Dendritic cell treated with granulocyte-macrophage colony-stimulating factor and Interleukin-4, amounts not matched to agents 40 ng/mL and 50 ng/mL, for 4 days (primary cell): Measurements from ENCODE around the gene EFNA4.

Experiments used
- H3K27ac Mint-ChIP-seq: one replicate; pipeline ENCODE4 v1.8.0; 2022; ENCODE audit warnings: mild to moderate bottlenecking, mixed read lengths
- H3K27me3 Mint-ChIP-seq: one replicate; pipeline ENCODE4 v1.8.0; 2022; ENCODE audit warnings: mild to moderate bottlenecking, mixed read lengths
- H3K36me3 Mint-ChIP-seq: one replicate; pipeline ENCODE4 v1.8.0; 2022; ENCODE audit warnings: low read depth, mixed read lengths
- H3K4me1 Mint-ChIP-seq: one replicate; pipeline ENCODE4 v1.8.0; 2022; ENCODE audit warnings: low read depth, mixed read lengths
- H3K4me3 Mint-ChIP-seq: one replicate; pipeline ENCODE4 v1.8.0; 2022; ENCODE audit warnings: mild to moderate bottlenecking, moderate library complexity, mixed read lengths
- H3K9me3 Mint-ChIP-seq: one replicate; pipeline ENCODE4 v1.8.0; 2022; ENCODE audit warnings: mixed read lengths
- intact Hi-C: fragments of 100-400 bp; cut with micrococcal nuclease; formaldehyde crosslinking; loops from one replicate; pipeline ENCODE4 v1.15.0; 2022

Gene EFNA4

GRCh38 chr1:155024315-155024714, 39.2 kb upstream of the EFNA4 start:
- peaks cover 51% of the 10 kb centered on the region for H3K4me1 Mint-ChIP-seq
- no peaks in the 10 kb centered on the region for H3K9me3 Mint-ChIP-seq
- no peak overlapping the region for H3K27ac Mint-ChIP-seq
- intact Hi-C loops: no loop called here
- no peak overlapping the region for H3K4me3 Mint-ChIP-seq
- H3K36me3 Mint-ChIP-seq: peaks cover 10% of the 10 kb centered on the region
- H3K27me3 Mint-ChIP-seq: peaks cover 5% of the 10 kb centered on the region

GRCh38 chr1:155026154-155026553, 37.4 kb upstream of the EFNA4 start:
- H3K27me3 Mint-ChIP-seq: peaks cover 8% of the 10 kb centered on the region
- no peaks in the 10 kb centered on the region for H3K9me3 Mint-ChIP-seq
- H3K27ac Mint-ChIP-seq: no peak overlapping the region
- intact Hi-C loops: no loop called here
- H3K36me3 Mint-ChIP-seq: no peaks in the 10 kb centered on the region
- no peak overlapping the region for H3K4me3 Mint-ChIP-seq
- peaks cover 47% of the 10 kb centered on the region for H3K4me1 Mint-ChIP-seq

- intact Hi-C loops: no loop called here
Observed at GRCh38 chr1:155026588-155026987, 37.0 kb upstream of the EFNA4 start.

GRCh38 chr1:155029513-155030242, 33.9 kb upstream of the EFNA4 start:
- Mint-ChIP-seq H3K27ac (peak overlapping the region; percentile 75), H3K4me3 (no peak overlapping the region), H3K27me3 (peaks cover 21% of the 10 kb centered on the region), H3K4me1 (peaks cover 25% of the 10 kb centered on the region), H3K9me3 (no peaks in the 10 kb centered on the region), H3K36me3 (no peaks in the 10 kb centered on the region)
- intact Hi-C loops: no loop called here

More at GRCh38 chr1:155026588-155026987, 37.0 kb upstream of the EFNA4 start:
- H3K27ac Mint-ChIP-seq: no peak overlapping the region
- no peak overlapping the region for H3K4me3 Mint-ChIP-seq
- H3K36me3 Mint-ChIP-seq: no peaks in the 10 kb centered on the region
- H3K27me3 Mint-ChIP-seq: peaks cover 8% of the 10 kb centered on the region
- peaks cover 43% of the 10 kb centered on the region for H3K4me1 Mint-ChIP-seq
- H3K9me3 Mint-ChIP-seq: no peaks in the 10 kb centered on the region

- no peak overlapping the region for H3K27ac Mint-ChIP-seq
- peaks cover 20% of the 10 kb centered on the region for H3K4me1 Mint-ChIP-seq
- intact Hi-C loops: no loop called here
- peaks cover 26% of the 10 kb centered on the region for H3K27me3 Mint-ChIP-seq
- H3K36me3 Mint-ChIP-seq: no peaks in the 10 kb centered on the region
- no peak overlapping the region for H3K4me3 Mint-ChIP-seq
- no peaks in the 10 kb centered on the region for H3K9me3 Mint-ChIP-seq
Observed at GRCh38 chr1:155030243-155030795, 33.2 kb upstream of the EFNA4 start.

GRCh38 chr1:155030899-155031298, 32.6 kb upstream of the EFNA4 start:
- no peaks in the 10 kb centered on the region for H3K9me3 Mint-ChIP-seq
- no peak overlapping the region for H3K4me3 Mint-ChIP-seq
- H3K4me1 Mint-ChIP-seq: peaks cover 22% of the 10 kb centered on the region
- no peaks in the 10 kb centered on the region for H3K36me3 Mint-ChIP-seq
- H3K27me3 Mint-ChIP-seq: peaks cover 26% of the 10 kb centered on the region
- intact Hi-C loops: no loop called here
- no peak overlapping the region for H3K27ac Mint-ChIP-seq

GRCh38 chr1:155032886-155033285, 30.7 kb upstream of the EFNA4 start:
- no peaks in the 10 kb centered on the region for H3K9me3 Mint-ChIP-seq
- peaks cover 33% of the 10 kb centered on the region for H3K27me3 Mint-ChIP-seq
- peaks cover 37% of the 10 kb centered on the region for H3K4me1 Mint-ChIP-seq
- intact Hi-C loops: no loop called here
- H3K27ac Mint-ChIP-seq: no peak overlapping the region
- no peaks in the 10 kb centered on the region for H3K36me3 Mint-ChIP-seq
- H3K4me3 Mint-ChIP-seq: no peak overlapping the region

- peaks cover 38% of the 10 kb centered on the region for H3K4me1 Mint-ChIP-seq
- intact Hi-C loops: no loop called here
- no peaks in the 10 kb centered on the region for H3K9me3 Mint-ChIP-seq
- H3K4me3 Mint-ChIP-seq: no peak within 1 kb of the TSS
- H3K27me3 Mint-ChIP-seq: peaks cover 38% of the 10 kb centered on the region
- no peak within 1 kb of the TSS for H3K27ac Mint-ChIP-seq
- no peaks in the 10 kb centered on the region for H3K36me3 Mint-ChIP-seq
Observed at GRCh38 chr1:155033524-155033923, 30.0 kb upstream of the EFNA4 start, which contains the start of the genes DCST1 and DCST2. Gene DCST1, plus strand, starts transcription at chr1:155033824. Its CDS starts 213 bp downstream, at chr1:155034037. Gene DCST2, minus strand, starts transcription at chr1:155033781. Its CDS starts 80 bp downstream, at chr1:155033701.

GRCh38 chr1:155034318-155035208, 29.0 kb upstream of the EFNA4 start:
- Mint-ChIP-seq H3K4me3 (no peak overlapping the region), H3K9me3 (no peaks in the 10 kb centered on the region), H3K36me3 (no peaks in the 10 kb centered on the region), H3K4me1 (peaks cover 38% of the 10 kb centered on the region), H3K27ac (no peak overlapping the region), H3K27me3 (peaks cover 42% of the 10 kb centered on the region)
- intact Hi-C loops: no loop called here

GRCh38 chr1:155035936-155036335, 27.6 kb upstream of the EFNA4 start:
- Mint-ChIP-seq H3K9me3 (no peaks in the 10 kb centered on the region), H3K27ac (no peak overlapping the region), H3K4me3 (no peak overlapping the region), H3K36me3 (no peaks in the 10 kb centered on the region), H3K4me1 (peaks cover 35% of the 10 kb centered on the region), H3K27me3 (peaks cover 44% of the 10 kb centered on the region)
- intact Hi-C loops: no loop called here

GRCh38 chr1:155037043-155037442, 26.5 kb upstream of the EFNA4 start:
- Mint-ChIP-seq H3K27me3 (peaks cover 46% of the 10 kb centered on the region), H3K4me3 (no peak overlapping the region), H3K27ac (no peak overlapping the region), H3K9me3 (no peaks in the 10 kb centered on the region), H3K4me1 (peaks cover 35% of the 10 kb centered on the region), H3K36me3 (no peaks in the 10 kb centered on the region)
- intact Hi-C loops: no loop called here

GRCh38 chr1:155037851-155038441, 25.6 kb upstream of the EFNA4 start:
- no peaks in the 10 kb centered on the region for H3K36me3 Mint-ChIP-seq
- H3K4me1 Mint-ChIP-seq: peaks cover 35% of the 10 kb centered on the region
- no peak overlapping the region for H3K27ac Mint-ChIP-seq
- no peak overlapping the region for H3K4me3 Mint-ChIP-seq
- H3K27me3 Mint-ChIP-seq: peaks cover 51% of the 10 kb centered on the region
- H3K9me3 Mint-ChIP-seq: no peaks in the 10 kb centered on the region
- intact Hi-C loops: no loop called here

- Mint-ChIP-seq H3K27ac (no peak overlapping the region), H3K27me3 (peaks cover 53% of the 10 kb centered on the region), H3K4me3 (no peak overlapping the region), H3K4me1 (peaks cover 35% of the 10 kb centered on the region), H3K36me3 (no peaks in the 10 kb centered on the region), H3K9me3 (no peaks in the 10 kb centered on the region)
- intact Hi-C loops: no loop called here
Observed at GRCh38 chr1:155038602-155039307, 24.8 kb upstream of the EFNA4 start.
